Neural progenitor cell (in vitro differentiated cells): ENCODE results near the gene RAB3IL1. TPM values are rescaled to one million over a fixed set of nuclear protein-coding genes. Genes with fewer than 3 reads are reported as not detected.

Experiments used
- DNase-seq: peaks from one replicate; pipeline ENCODE4 v3.0.0-alpha.2; 2016; ENCODE audit warnings: low spot score
- H2AFZ ChIP-seq: fragments of 200-600 bp; sonication (generic); replicated peaks from 2 replicates; pipeline ENCODE4 v1.6.1; 2016; ENCODE audit warnings: antibody characterized with exemption
- H3F3A ChIP-seq: fragments of 200-600 bp; sonication (generic); 2 replicates; pipeline ENCODE4 v1.6.1; 2016; ENCODE audit warnings: antibody characterized with exemption, low read depth
- H3K27ac ChIP-seq: fragments of 200-600 bp; sonication (generic); 2 replicates; pipeline ENCODE4 v1.5.1; 2016; ENCODE audit warnings: mild to moderate bottlenecking
- H3K27me3 ChIP-seq: fragments of 200-600 bp; sonication (generic); 2 replicates; pipeline ENCODE4 v1.6.1; 2016; ENCODE audit warnings: mild to moderate bottlenecking, moderate library complexity
- H3K36me3 ChIP-seq: fragments of 200-600 bp; sonication (generic); 2 replicates; pipeline ENCODE4 v1.5.1; 2016
- H3K4me1 ChIP-seq: fragments of 200-600 bp; sonication (generic); 2 replicates; pipeline ENCODE4 v1.6.1; 2016; ENCODE audit warnings: mixed run types
- H3K4me2 ChIP-seq: fragments of 200-600 bp; sonication (generic); 2 replicates; pipeline ENCODE4 v1.6.1; 2016
- H3K4me3 ChIP-seq: fragments of 200-600 bp; sonication (generic); 2 replicates; pipeline ENCODE4 v1.5.1; 2016
- H3K79me2 ChIP-seq: fragments of 200-600 bp; sonication (generic); 2 replicates; pipeline ENCODE4 v1.6.1; 2016; ENCODE audit warnings: low read depth
- H3K9ac ChIP-seq: fragments of 200-600 bp; sonication (generic); 2 replicates; pipeline ENCODE4 v1.6.1; 2016
- H3K9me3 ChIP-seq: fragments of 200-600 bp; sonication (generic); 2 replicates; pipeline ENCODE4 v1.5.1; 2016; ENCODE audit warnings: low read depth
- H4K20me1 ChIP-seq: fragments of 200-600 bp; sonication (generic); 2 replicates; pipeline ENCODE4 v1.6.1; 2016; ENCODE audit warnings: low read depth
- H3K27ac Mint-ChIP-seq: 3 replicates; pipeline ENCODE4 v1.8.0; 2021; ENCODE audit warnings: mixed read lengths
- H3K27me3 Mint-ChIP-seq: 2 replicates; pipeline ENCODE4 v1.8.0; 2022; ENCODE audit warnings: low read depth, mild to moderate bottlenecking, inconsistent platforms, moderate library complexity, mixed read lengths; ENCODE audit not compliant: insufficient read depth
- H3K36me3 Mint-ChIP-seq: 3 replicates; pipeline ENCODE4 v1.8.0; 2021; ENCODE audit warnings: mixed read lengths
- H3K4me1 Mint-ChIP-seq: 3 replicates; pipeline ENCODE4 v1.8.0; 2021; ENCODE audit warnings: mixed read lengths
- H3K4me3 Mint-ChIP-seq: 3 replicates; pipeline ENCODE4 v1.8.0; 2021; ENCODE audit warnings: mild to moderate bottlenecking, moderate library complexity, mixed read lengths
- H3K9me3 Mint-ChIP-seq: 3 replicates; pipeline ENCODE4 v1.8.0; 2020; ENCODE audit warnings: mixed read lengths
- EZH2 ChIP-seq: fragments of 200-600 bp; sonication (generic); IDR thresholded peaks from 2 replicates; pipeline ENCODE4 v1.6.1; 2017; ENCODE audit warnings: antibody characterized with exemption, mild to moderate bottlenecking, moderate library complexity
- EZH2phosphoT487 ChIP-seq: fragments of 200-600 bp; sonication (generic); IDR thresholded peaks from 2 replicates; pipeline ENCODE4 v1.6.1; 2017; ENCODE audit warnings: antibody characterized with exemption
- total RNA-seq: library from RNA; depleted of rRNA; stranded (reverse); fragments of >200 nt; gene quantifications from 2 replicates; pipeline ENCODE4 v1.2.3, GENCODE V29; 2015; ENCODE audit warnings: low replicate concordance
- TF ChIP-seq, protein P1 (sequence below): fragments of 200-600 bp; sonication (generic); IDR thresholded peaks from 2 replicates; pipeline ENCODE4 v1.5.1; 2017; ENCODE audit warnings: antibody characterized with exemption, mild to moderate bottlenecking

Gene RAB3IL1
- total RNA-seq, 1 donor from 2014 or later: 1.4 TPM

DNA sequence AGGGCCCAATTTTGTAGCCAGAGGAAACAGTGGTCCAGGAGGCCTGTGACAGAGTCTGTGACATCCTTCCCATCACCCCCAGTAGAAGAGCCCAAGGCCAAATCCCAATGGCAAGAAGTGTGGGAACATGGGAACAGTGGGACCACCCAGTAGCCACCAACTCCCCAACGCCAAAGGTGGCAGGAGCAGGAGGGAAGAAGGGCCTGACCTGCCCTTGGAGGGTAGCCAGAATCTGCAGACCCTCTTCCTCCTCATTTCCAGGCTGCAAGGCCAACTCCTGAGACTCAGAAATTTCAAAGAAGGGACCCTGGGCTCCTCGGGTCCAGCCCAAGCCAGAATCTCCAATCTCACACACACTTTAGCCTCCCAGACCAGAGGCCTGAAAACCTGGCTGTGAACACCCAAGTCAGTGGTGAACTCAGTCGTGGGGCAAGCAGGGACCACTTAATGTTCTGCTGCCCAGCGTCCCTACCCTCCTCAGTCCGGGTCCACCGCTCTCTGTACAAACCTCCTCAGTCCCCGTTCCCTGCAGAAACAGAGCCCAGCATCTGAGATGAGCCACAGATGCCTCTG, 6.2 kb downstream of the RAB3IL1 start:
- Histone ChIP-seq H3K9ac (no peak overlapping the region), H3K79me2 (no peaks in the 10 kb centered on the region), H3K4me1 (no peaks in the 10 kb centered on the region), H3K9me3 (no peaks in the 10 kb centered on the region), H2AFZ (no peak overlapping the region), H4K20me1 (no peaks in the 10 kb centered on the region), H3K4me2 (no peak overlapping the region), H3K36me3 (no peaks in the 10 kb centered on the region), H3F3A (peaks cover 3% of the 10 kb centered on the region), H3K27me3 (peaks cover 6% of the 10 kb centered on the region), H3K4me3 (no peak overlapping the region), H3K27ac (no peak overlapping the region)
- peak overlapping the region; percentile 37 for H3K27ac Mint-ChIP-seq
- H3K36me3 Mint-ChIP-seq: no peaks in the 10 kb centered on the region
- peaks cover 6% of the 10 kb centered on the region for H3K27me3 Mint-ChIP-seq
- H3K9me3 Mint-ChIP-seq: no peaks in the 10 kb centered on the region
- no peak for TF ChIP-seq EZH2
- no peak for DNase-seq
- no peak overlapping the region for H3K4me3 Mint-ChIP-seq
- H3K4me1 Mint-ChIP-seq: peaks cover 9% of the 10 kb centered on the region

DNA sequence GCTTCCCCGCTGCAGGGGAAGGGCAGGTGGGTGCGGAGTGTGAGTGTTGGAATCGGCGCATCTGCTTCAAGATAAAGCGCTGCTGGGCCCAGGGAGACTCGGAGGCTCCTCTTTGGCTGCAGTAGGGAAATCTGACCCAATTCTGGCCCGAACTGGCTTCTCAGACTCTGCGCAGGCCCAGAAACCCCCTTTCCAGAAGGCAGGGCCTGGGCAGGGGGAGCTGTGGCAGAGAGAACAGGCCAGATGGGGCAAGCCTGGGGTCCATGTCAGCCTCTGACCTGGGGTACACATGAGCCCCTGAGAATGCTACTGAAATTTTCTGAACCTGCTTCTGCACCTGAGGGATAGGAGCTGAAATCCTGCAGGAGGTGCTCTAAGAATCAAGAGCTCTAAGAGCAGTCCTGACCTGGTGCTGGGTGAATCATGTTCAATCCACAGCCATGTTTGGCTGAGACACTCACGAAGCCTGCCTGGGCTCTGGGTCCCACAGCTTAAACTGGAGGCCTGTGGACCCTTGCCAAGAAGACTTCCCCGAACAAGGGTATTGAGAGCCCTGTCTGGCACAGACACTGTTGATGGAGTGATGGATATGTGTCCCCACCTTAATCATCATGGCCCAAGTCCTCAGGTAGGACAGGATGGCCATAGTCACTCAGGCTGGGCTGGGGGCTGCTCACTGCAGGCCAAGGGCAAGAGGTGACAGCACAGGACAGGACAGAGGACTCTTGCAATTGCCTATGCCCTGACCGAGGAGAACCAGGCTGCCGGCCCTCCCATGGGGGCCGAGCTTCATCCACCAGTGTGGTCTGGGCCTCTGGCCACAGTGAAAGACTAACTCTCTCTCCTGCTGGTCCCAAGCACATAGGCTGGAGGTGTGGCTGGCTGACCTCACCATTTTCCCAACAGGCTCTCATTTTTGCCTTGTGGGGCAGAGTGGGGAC, 6.9 kb downstream of the RAB3IL1 start:
- H3K27ac Mint-ChIP-seq: peak overlapping the region; percentile 57

DNA sequence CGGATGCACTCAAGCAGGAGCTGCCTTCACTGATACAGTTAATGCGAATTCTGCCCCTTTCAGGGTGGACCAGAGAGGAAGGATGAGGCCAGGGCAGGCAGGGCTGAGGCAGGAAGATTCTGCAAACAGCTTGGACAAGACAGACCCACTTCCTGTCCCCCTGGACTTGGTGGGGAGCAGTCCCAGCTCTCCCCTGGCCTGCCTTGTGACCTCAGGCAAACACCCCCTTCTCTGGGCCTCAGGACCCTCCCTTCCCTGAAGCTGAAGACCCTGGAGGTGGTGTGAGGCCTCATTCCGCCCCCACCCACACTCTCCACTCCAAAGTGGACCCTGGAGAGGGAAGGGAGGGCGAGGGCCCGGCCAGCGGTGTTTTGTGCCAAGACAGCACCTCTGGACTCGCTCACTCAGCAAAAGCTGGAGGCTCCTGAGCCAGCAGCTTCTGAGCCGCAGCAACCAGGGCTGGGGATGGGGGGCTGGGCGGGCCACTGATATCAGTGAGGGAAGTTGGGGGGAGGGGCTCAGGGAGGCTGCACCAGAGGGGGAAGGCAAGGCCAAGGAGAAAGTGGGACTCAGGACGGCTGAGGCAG, 8.5 kb downstream of the RAB3IL1 start:
- no peak overlapping the region for H3K4me3 ChIP-seq
- H3F3A ChIP-seq: peaks cover 3% of the 10 kb centered on the region
- H3K79me2 ChIP-seq: no peaks in the 10 kb centered on the region
- H3K27ac ChIP-seq: no peak overlapping the region
- Mint-ChIP-seq H3K4me3 (no peak overlapping the region), H3K36me3 (no peaks in the 10 kb centered on the region), H3K27ac (no peak overlapping the region), H3K4me1 (peaks cover 15% of the 10 kb centered on the region), H3K27me3 (peaks cover 7% of the 10 kb centered on the region), H3K9me3 (no peaks in the 10 kb centered on the region)
- TF ChIP-seq EZH2 (no peak), EZH2phosphoT487 (no peak)
- TF ChIP-seq, protein P1, sequence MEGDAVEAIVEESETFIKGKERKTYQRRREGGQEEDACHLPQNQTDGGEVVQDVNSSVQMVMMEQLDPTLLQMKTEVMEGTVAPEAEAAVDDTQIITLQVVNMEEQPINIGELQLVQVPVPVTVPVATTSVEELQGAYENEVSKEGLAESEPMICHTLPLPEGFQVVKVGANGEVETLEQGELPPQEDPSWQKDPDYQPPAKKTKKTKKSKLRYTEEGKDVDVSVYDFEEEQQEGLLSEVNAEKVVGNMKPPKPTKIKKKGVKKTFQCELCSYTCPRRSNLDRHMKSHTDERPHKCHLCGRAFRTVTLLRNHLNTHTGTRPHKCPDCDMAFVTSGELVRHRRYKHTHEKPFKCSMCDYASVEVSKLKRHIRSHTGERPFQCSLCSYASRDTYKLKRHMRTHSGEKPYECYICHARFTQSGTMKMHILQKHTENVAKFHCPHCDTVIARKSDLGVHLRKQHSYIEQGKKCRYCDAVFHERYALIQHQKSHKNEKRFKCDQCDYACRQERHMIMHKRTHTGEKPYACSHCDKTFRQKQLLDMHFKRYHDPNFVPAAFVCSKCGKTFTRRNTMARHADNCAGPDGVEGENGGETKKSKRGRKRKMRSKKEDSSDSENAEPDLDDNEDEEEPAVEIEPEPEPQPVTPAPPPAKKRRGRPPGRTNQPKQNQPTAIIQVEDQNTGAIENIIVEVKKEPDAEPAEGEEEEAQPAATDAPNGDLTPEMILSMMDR: no peak
- no peaks in the 10 kb centered on the region for H3K9me3 ChIP-seq
- no peaks in the 10 kb centered on the region for H3K27me3 ChIP-seq
- no peaks in the 10 kb centered on the region for H4K20me1 ChIP-seq
- no peak overlapping the region for H3K4me2 ChIP-seq
- H3K9ac ChIP-seq: no peak overlapping the region
- peaks cover 12% of the 10 kb centered on the region for H3K4me1 ChIP-seq
- H2AFZ ChIP-seq: no peak overlapping the region
- H3K36me3 ChIP-seq: no peaks in the 10 kb centered on the region
- peak; percentile 32 for DNase-seq

More for the DNA sequence above, 6.9 kb downstream of the RAB3IL1 start:
- no peaks in the 10 kb centered on the region for H3K27me3 ChIP-seq
- H2AFZ ChIP-seq: no peak overlapping the region
- peaks cover 9% of the 10 kb centered on the region for H3K4me1 Mint-ChIP-seq
- peaks cover 3% of the 10 kb centered on the region for H3K27me3 Mint-ChIP-seq
- peaks cover 3% of the 10 kb centered on the region for H3F3A ChIP-seq
- H3K79me2 ChIP-seq: no peaks in the 10 kb centered on the region
- no peaks in the 10 kb centered on the region for H3K36me3 ChIP-seq
- no peak for DNase-seq
- H3K27ac ChIP-seq: no peak overlapping the region
- no peaks in the 10 kb centered on the region for H3K36me3 Mint-ChIP-seq
- no peaks in the 10 kb centered on the region for H3K9me3 ChIP-seq
- no peak overlapping the region for H3K4me2 ChIP-seq
- H3K4me3 ChIP-seq: no peak overlapping the region
- H4K20me1 ChIP-seq: no peaks in the 10 kb centered on the region
- TF ChIP-seq EZH2 (no peak), EZH2phosphoT487 (no peak)
- TF ChIP-seq, protein P1: no peak
- no peak overlapping the region for H3K9ac ChIP-seq
- H3K9me3 Mint-ChIP-seq: no peaks in the 10 kb centered on the region
- H3K4me3 Mint-ChIP-seq: no peak overlapping the region
- no peaks in the 10 kb centered on the region for H3K4me1 ChIP-seq
